ENCODE data around the gene KRT77. TPM values are rescaled to one million over a fixed set of nuclear protein-coding genes. Genes with fewer than 3 reads are reported as not detected.
"Not testable (repeated sequence)": the region's sequence is repeated elsewhere in the genome, so short reads cannot be mapped to it uniquely, and the experiment has no call there.

KRT77 gene
- total RNA-seq = not detected

DNA sequence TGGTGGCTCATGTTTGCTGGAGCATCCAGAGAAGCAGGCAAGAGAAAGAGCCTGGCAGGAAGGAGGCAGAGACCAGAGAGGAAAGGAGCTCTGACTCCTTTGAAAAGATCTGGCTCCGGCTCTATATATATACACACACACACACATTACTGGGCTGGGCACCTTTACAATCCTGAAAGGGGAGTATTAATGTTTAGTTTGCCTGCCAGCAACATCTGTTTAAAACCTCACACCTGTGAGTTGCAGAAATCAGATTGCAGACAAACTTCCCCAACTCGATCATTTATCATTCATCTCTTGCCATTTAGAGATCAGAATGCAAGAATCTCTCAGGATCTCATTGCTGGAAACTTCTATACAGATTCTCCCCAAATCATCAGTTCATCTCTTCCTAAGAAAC lies at the start of gene KRT77:
KRT77 (minus strand) TSS at position 101 of the 400 bp plus-strand sequence; CDS start at position 11, 90 bp downstream.
- CTCF ChIA-PET = no interaction called here
- POLR2A ChIA-PET = no interaction called here

DNA sequence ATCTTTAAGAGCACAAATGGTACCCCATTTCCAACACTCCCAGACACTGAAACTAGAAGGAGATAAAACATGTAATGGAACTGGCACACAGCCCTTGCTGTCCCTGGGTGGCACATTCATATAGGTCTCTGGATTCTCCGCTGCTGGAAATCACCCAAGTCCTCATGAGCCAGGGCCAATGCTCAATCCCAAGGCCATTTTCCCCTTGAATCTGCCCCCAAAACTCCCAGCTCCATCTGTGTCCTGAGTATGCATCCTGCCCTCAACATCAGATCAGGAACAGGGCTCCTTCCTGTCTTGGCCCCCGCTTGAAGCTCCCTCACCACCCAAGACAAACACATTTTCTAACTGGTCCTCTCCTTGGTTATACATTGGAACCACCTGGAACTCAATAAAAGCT lies 49.2 kb upstream of the KRT77 start:
- CTCF ChIA-PET = no interaction called here
- POLR2A ChIA-PET = no interaction called here

DNA sequence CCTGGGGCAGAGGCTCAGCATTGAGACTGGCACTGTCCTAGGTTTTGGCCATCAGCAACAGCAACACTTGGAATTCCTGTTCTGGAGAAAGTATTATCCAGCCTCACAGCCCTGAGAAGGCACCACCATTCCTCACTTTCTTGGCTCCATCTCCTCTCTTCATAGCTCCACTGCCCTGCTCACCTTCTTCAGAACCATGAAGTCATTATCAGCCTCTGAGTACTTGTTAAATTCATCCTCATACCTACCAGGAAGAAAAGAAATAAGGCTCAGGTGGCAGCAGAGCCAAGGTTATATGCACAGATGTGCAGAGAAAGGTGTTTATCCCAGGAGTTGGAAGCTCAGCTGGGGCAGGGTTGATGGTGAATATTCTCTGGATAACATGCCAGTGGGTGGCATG lies 48.5 kb upstream of the KRT77 start:
- ChIA-PET CTCF (no interaction called here), POLR2A (no interaction called here)

DNA sequence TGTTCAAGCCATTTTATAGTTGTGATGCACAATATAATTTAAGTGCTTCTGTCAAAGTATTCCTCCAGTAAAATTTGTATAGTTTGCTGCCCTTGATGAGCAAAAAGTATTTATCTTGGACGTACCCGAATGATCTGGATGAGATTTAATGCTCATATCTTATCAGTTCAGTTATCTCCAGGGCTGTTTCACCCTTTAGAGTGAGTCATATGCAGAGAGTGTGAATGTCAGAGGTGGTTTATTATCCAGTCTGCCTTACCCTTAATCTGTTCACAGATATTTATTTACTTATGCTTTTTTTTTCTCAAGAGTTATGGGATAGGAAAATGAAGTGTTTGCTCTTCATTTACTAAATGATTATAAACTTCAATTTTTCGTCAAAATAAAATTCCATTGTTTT lies 47.2 kb upstream of the KRT77 start:
- CTCF ChIA-PET, POLR2A ChIA-PET: not testable (repeated sequence)

DNA sequence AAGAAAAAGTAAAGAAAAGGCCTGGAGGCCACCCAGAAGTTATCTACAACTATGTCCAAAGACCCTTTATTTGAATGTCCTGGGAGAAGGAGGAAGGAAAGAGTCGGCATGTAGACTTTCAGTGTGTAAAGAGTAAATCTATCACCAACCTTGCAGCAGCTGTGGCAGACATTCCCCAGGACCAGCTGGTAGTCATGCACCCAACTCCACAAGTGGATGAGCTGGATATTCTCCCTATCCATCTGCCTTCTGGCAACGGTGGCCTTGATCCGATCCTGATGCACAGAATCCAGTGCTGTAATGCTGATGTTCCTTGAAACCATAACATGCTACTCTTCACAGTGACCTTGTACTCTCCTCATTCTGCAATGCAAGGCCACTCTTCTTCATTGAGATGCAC lies 46.5 kb upstream of the KRT77 start:
- ChIA-PET POLR2A (no interaction called here), CTCF (no interaction called here)

DNA sequence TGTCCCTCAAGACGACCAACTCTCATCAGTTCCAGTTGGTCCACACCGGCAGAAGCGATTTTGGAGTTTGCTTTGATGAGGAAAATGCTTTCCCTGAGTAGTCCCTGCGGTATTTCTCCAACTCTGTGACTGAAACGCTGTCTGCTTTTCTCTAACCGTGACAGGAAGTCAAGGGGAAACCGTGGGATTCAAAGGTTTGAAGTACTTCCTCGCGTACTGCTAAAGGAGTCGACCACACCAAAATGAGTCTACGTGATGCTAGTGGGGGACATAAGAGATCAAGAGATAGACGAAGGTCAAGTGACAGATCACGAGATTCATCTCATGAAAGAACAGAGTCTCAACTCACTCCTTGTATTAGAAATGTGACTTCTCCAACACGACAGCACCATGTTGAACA lies 45.3 kb upstream of the KRT77 start:
- ChIA-PET POLR2A (no interaction called here), CTCF (no interaction called here)

DNA sequence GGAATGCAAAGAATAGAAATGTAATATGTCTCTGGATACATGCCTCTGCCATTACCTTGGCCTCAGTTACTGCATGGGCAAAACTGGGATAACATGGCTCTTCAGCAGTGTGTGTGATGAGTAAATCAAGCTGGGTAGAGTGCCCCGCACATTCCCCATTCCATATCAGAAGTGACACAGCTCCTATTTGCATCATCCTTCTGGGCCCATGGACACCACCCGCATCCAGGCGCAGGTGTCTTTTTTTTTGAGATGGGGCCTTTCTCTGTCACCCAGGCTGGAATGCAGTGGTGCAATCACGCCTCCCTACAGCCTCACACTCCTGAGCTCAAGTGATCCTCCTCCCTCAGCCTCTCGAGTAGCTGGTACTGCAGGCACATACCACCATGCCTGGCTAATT lies 42.2 kb upstream of the KRT77 start:
- CTCF ChIA-PET = no interaction called here
- POLR2A ChIA-PET = no interaction called here

DNA sequence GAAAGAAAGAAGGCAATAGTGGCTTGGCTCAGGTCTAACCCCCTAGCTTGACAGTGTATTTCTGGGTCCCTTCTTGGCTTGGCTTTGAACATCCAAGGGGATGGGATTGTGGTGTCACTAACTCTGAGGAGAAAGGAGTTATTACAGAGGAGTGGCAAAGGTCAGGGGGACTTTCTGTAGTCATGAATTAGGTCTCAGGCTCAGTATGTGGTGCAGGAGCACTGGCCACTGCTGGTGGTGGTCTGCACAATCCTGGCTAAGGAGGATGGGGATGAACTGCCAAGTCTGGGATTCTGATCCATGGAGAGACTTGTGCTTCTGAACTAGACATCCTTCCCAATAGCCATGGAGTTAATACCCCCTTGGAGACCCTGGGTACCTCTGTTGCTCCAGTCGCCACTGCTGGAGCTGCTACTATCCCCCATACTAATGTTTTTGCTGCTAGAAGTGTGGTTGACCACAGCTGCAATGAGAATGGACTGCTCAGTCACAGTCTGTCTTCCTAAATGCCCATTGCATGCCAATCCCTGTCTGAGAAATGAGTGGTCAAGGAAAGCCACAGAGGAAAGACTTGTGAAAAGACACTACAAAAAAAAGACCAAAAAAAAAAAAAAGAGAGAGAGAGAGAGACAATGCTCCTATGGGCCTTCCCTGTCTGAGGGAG lies 41.3 kb upstream of the KRT77 start:
- ChIA-PET POLR2A (no interaction called here), CTCF (no interaction called here)

DNA sequence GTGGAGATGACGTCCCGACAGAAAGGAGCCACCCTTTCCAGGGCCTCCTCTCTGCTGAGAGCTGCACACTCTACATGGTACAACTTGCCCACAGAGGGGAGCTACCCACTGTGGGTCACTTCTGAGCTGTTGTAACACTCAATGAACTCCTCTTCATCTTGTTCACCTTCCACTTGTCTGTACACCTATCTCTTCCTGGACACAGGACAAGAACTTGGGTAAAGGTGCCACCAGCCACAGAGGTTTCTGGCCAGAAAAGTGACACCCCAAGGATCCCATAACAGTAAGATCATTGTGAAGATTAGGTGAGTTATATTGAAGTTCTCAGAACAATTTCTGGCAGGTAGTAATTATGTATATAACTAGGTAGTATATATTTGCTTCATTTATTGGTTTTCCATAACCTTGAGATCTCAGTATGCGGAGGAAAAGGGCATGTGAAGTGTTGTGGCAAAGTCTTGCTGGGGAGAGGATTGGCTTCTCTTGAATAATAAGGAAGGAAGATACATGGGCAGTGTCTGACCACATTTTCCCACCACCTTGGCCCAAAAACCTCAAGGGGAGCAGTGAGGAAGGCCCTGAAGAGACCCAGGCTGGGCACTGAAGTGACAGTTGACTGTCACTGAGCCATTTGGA lies 39.6 kb upstream of the KRT77 start:
- POLR2A ChIA-PET = no interaction called here
- CTCF ChIA-PET = no interaction called here

DNA sequence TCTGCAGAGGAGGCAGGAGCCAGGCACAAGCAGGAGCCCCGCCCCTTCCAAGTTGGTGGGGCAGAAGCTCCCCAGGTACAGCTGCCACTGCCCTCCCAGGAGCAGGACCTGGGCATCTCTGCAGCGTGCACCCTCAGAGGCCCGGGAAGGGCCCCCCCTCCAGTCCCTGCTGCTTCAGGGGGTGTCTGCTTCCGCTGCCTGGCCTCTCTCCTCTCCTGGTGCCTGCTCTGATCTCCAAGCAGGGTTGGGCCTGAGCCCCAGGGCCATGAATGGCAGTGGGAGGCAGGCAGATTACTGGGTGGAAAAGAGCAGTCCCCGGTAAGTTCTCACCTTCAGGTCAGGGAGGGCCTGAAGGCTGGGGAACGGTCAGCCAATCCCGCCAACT lies 38.9 kb upstream of the KRT77 start:
- POLR2A ChIA-PET = no interaction called here
- CTCF ChIA-PET = no interaction called here

DNA sequence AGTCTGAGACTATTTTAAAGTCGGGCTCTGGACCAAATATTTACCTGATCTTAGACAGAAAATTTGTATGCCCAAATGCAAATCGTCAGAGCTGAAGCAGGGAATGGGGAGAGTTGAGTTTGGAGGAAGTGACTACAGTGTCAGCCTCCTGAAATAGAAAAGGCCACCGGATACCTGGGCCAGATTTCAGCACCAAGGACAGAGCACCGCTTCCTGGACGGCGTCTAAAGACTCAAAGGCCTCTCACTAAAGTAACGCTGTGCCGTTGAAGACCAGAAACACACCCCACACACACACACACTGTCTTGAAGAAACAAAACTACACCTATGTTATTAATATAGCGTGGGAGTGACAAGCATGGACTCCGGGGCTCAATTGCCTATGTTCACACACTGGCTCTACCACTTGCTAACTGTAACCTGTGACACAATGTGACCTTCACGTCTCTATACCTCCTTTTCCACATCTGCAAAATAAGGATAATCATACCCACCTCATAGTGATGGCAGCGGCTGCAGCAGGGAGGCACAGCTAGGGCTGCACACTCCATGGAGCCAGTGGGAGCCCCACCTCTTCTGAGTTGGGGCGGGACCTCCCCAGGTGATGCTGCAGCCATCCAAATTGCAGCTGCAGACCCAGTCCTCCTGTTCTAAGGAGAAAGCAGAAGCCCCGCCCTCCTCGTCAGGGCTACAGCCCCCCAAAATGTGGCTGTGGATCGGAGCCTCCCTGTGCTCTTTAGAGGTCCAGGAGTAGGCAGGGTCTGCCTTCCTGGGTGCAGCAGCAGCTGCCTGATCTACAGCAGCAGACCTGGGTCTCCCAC lies 38.3 kb upstream of the KRT77 start:
- ChIA-PET POLR2A (no interaction called here), CTCF (no interaction called here)

DNA sequence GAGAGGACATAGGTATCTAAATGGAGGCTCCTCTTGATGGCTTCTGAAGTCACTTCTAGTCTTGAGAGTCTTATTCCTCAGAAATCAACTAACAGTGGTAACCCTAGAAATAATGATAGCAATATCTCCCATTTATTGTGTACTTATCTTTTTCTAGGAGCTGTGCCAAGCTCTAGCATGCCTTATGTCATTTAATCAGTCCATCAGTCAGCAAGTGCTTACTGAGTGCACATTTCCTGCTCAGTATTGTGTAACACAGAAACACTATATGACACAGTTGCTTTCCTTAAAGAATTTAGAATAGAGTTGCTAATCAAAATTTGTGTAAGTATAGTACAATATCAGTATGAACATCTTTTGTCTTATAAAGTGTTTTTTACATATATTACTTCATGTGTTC lies 37.3 kb upstream of the KRT77 start:
- CTCF ChIA-PET = no interaction called here
- POLR2A ChIA-PET = no interaction called here

DNA sequence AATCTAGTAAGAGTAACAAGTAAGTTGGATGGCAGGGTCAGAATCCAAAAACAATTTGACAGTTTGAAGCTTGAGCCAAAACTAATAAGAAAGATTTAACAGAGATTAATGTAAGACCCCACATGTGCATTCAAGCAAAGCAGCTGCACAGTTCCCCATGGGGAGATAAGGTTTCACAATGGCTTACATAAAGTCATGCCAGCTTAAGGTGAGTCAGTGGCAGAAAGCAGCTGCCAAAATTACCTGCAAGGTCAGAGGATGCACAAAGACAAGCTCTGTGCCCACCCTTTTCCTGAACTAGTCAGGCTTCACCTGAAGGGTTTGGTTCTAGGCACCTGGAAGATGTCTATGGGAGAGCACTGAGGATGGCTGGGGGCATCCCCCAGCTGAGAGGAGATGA lies 36.6 kb upstream of the KRT77 start:
- CTCF ChIA-PET = no interaction called here
- POLR2A ChIA-PET = no interaction called here

DNA sequence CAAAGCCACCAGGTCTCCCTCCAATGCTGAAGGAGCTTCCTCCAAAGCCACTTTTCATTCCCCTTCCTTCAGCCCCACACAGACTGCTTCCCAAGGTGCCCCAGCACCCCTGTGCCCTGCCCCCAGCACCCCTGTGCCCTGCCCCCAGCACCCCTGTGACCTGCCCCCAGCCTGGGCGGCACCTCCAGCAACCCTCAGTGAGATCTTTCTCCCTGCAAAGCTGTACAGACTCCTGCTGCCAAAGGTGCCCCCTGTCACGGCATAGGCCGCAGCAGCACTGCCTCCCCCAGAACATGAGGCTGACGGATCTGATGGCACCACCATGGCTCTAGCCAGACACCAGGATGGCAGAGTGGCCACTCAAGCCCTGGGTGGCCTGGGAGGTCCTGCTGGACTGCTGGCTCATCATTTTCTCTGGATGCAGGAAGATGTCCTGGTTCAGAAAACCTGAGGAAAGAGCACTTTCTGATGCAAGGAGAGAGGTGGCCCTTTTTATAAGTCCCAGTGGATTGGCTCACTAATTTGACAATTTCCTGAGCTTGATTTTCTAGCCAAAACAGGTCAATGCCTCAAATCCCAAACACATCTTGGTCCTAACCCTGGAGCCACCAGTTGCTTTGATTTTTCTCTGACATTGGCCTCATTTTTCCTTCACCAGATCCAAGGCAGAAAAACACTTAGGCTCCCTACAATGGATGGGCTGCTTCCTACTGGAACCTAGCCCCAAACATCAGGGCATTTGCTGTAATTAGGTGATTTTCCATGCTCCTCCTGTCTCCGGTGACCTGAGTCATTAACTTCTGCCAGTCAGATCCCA lies 32.7 kb upstream of the KRT77 start:
- CTCF ChIA-PET = no interaction called here
- POLR2A ChIA-PET = no interaction called here

DNA sequence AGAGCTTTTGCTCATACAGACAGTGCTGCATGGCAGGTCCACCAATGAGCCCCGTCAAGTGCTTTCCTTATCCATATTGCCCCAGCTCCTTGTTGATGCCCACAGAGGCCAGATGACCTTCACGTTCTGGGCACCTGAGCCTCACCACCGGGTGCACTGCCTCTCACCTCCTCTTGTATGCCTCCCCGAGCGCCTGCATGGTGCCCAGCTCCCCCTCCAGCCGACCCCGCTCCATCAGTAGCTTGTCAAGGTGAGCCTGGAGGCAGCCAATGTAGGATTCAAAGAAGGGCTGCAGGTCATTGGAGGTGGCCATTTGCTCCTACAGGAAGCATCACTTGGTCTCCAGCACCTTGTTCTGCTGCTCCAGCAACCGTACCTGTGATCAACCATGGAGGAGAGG lies 31.8 kb upstream of the KRT77 start:
- ChIA-PET POLR2A (no interaction called here), CTCF (no interaction called here)

DNA sequence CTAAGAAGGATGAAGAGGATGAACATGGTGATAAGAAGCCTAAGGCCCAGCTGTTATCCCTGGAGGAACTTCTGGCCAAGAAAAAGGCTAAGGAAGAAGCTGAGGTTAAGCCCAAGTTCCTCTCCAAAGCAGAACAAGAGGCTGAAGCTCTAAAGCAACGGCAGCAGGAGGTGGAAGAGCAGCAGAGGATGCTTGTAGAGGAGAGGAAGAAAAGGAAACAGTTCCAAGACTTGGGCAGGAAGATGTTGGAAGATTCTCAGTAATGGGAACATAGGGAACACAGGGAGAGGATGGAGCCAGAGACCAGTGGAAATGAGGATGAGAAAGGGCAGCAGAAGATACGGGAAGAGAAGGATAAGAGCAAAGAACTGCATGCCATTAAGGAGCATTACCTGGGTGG lies 27.5 kb upstream of the KRT77 start:
- ChIA-PET POLR2A (no interaction called here), CTCF (no interaction called here)

DNA sequence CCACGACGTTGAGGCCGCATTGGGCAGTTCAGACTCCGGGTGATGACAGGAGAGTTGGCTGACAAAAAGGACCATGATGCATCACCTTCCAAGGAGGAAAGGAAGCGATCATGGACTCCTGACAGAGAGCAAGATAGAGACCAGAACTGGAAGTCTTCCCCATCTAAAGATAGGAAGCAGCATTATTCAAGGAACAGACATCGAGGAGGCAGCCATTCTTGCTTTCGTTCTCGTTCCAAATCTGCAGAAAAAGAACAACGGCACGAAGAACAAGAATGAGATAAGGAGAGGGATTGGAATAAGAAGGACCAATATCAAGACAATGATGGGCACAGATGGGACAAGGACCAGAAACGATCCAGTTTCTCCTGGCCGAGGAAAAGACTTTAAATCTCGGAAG lies 27.1 kb upstream of the KRT77 start:
- CTCF ChIA-PET = no interaction called here

DNA sequence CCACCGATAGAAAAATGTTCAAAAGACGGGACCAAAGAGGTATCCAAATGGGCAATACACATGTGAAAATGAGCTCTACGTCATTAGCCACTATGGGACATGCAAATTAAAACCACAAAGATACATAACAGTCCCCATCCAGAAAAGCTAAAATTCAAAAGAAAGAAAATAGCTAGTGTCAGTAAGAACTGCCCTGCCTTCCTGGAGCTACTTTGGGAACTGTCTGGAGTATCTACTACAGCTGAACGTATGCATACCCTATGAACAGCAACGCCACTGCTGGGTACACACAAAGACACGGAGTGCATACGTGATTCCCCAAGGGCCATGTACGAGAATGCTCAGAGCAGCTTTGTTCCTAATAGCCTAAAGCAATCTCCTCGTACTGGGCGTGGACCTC lies 25.8 kb upstream of the KRT77 start:
- CTCF ChIA-PET = no interaction called here
- POLR2A ChIA-PET = no interaction called here

More for the DNA sequence above, 27.1 kb upstream of the KRT77 start:
- POLR2A ChIA-PET = no interaction called here

DNA sequence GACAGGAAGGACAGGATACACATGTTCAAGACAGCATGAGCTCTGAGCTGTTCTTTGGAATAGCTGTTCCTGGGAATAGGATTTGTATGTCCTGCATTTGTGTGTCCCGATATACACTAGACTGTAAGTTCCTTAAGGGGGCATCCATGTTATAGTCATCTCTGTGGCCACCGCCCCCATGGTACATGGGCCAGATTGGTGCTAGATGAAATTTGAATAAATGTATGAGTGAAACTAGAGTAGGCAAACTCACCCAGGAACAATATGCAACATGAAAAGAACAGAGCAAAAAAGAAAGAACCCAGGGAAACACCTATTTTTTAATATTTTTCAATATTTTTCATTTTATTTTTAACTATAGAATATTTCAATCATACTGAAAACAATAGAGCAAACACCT lies 25.1 kb upstream of the KRT77 start:
- ChIA-PET CTCF (no interaction called here), POLR2A (no interaction called here)

DNA sequence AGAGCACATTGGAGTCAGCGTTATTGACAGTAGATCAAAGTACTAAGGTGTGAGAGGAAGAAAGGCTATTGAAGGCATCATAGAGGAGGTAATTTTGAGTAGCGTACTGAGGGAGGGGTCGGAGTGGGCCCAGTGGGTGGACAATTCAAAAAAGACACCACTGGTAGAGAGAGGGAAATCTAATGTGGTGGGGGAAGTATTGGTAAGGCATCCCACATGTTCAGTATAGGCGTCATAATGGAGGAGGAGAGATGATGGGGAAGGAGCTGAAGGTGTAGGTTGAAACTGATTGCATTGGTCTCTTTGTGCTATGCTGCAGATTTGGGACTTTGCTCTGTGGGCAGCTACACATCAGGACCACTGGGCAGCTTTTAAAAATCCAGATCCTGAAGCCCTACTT lies 23.7 kb upstream of the KRT77 start:
- POLR2A ChIA-PET = no interaction called here
- CTCF ChIA-PET = no interaction called here

DNA sequence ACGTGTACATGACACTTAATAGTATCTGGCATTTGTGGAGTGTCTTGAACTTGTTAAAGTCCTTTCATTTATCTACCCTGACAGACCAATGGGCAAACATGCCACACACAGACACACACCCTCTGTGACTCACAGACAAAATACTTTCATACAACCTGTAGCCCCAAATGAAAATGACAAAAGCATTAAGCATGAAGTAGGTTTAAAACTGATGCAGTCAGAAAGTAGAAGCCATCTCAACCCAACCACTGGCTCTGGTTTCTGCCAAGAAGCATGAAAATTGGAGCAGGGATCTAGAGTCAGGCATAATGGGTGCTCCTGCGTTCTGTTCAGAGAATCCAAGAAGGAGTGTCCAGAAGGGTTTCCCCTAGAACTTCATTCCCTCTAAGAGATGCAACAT lies 23.1 kb upstream of the KRT77 start:
- POLR2A ChIA-PET = no interaction called here
- CTCF ChIA-PET = no interaction called here
